K562 (cell line): ENCODE measurements around the gene ETS2. TPM values are rescaled to one million over a fixed set of nuclear protein-coding genes. Genes with fewer than 3 reads are reported as not detected.

Experiments used
- ESRRB ChIP-seq: fragments of 250-450 bp; sonication (Bioruptor Pico); IDR thresholded peaks from 2 replicates; pipeline ENCODE4 v1.5.0; 2020; ENCODE audit warnings: mild to moderate bottlenecking, moderate library complexity, borderline replicate concordance
- HDAC8 ChIP-seq: fragments of 450-650 bp; IDR thresholded peaks from 2 replicates; pipeline ENCODE4 v1.6.1; 2016; ENCODE audit warnings: mild to moderate bottlenecking, missing genetic modification characterization, moderate library complexity, missing compliant biosample characterization
- MCM3 ChIP-seq: fragments of 450-650 bp; IDR thresholded peaks from 2 replicates; pipeline ENCODE4 v1.6.1; 2016
- MTA1 ChIP-seq: fragments of 450-650 bp; IDR thresholded peaks from 2 replicates; pipeline ENCODE4 v1.6.1; 2017; ENCODE audit warnings: borderline replicate concordance
- MTA2 ChIP-seq: fragments of 450-650 bp; IDR thresholded peaks from 2 replicates; pipeline ENCODE4 v1.6.1; 2016; ENCODE audit warnings: low read depth
- NR2C2 ChIP-seq, 2 experiments: fragments of 200-800 bp in 1 of 2; sonication (Bioruptor generic) in 1 of 2; sonication (generic) in 1 of 2; formaldehyde crosslinking in 1 of 2; IDR thresholded peaks; 2 replicates each; pipeline versions ENCODE4 v1.6.1 to v1.8.0; 2016 to 2022; ENCODE audit warnings: mild to moderate bottlenecking in 1 of 2, missing compliant biosample characterization in 1 of 2, missing genetic modification characterization in 1 of 2, missing genetic modification reagents in 1 of 2
- RBM15 ChIP-seq: fragments of 200-400 bp; formaldehyde crosslinking; IDR thresholded peaks from 2 replicates; pipeline ENCODE4 v1.6.1; 2018; ENCODE audit warnings: mild to moderate bottlenecking, low read length, moderate library complexity; ENCODE audit not compliant: insufficient read depth
- ZNF121 ChIP-seq: sonication (generic); formaldehyde crosslinking; conservative IDR thresholded peaks from 2 replicates; pipeline ENCODE4 v1.8.0; 2022; ENCODE audit warnings: missing genetic modification reagents
- ZNF232 ChIP-seq: sonication (generic); formaldehyde crosslinking; IDR thresholded peaks from 2 replicates; pipeline ENCODE4 v1.8.0; 2022; ENCODE audit warnings: mild to moderate bottlenecking, missing genetic modification reagents
- ZNF408 ChIP-seq: fragments of 250-450 bp; sonication (Bioruptor Pico); IDR thresholded peaks from 2 replicates; pipeline ENCODE4 v1.4.0; 2020; ENCODE audit warnings: low read depth, mild to moderate bottlenecking, moderate library complexity
- polyA plus RNA-seq, 8 experiments: library from polyadenylated mRNA; depleted of rRNA in 4 of 8; stranded (reverse) in 5 of 8; unstranded in 3 of 8; fragments of >200 nt; fragmentation: Nextera tagmentation in 2 of 8; fragmentation: Illumina TruSeq in 1 of 8; extraction: Ambion mirVana in 2 of 8; extraction: Trizol in 1 of 8; gene quantifications; 2 replicates each; pipeline versions ENCODE4 v1.2.1 to v1.2.3, GENCODE V29; 2011 to 2014; ENCODE audit warnings: inconsistent platforms in 1 of 8, missing spikeins in 1 of 8
- total RNA-seq, 7 experiments: library from RNA; depleted of rRNA in 6 of 7; stranded (reverse); fragments of >200 nt in 6 of 7; fragmentation: Illumina TruSeq in 2 of 7; extraction: Trizol in 2 of 7; gene quantifications; 2 replicates each; pipeline versions ENCODE4 v1.2.1 to v1.2.3, GENCODE V29; 2011 to 2021; ENCODE audit warnings: low replicate concordance in 1 of 7
- TF ChIP-seq, protein P1 (sequence below): fragments of 450-650 bp; IDR thresholded peaks from 2 replicates; pipeline ENCODE4 v1.6.1; 2016; ENCODE audit warnings: mild to moderate bottlenecking, moderate library complexity
- TF ChIP-seq, protein P2 (sequence below): sonication (generic); formaldehyde crosslinking; IDR thresholded peaks from 2 replicates; pipeline ENCODE4 v1.8.1; 2022; ENCODE audit warnings: missing genetic modification reagents
- TF ChIP-seq, protein P3 (sequence below): IDR thresholded peaks from 2 replicates; pipeline ENCODE4 v1.6.1; 2011; ENCODE audit warnings: borderline replicate concordance, low read depth, mild to moderate bottlenecking, moderate library complexity, low read length; ENCODE audit not compliant: insufficient read depth, poor library complexity, severe bottlenecking

ETS2 gene
- total and polyA plus RNA-seq, 9 of the 15 experiments (the other 6 are each of a cell fraction or from before 2014, with no cell fraction given) = 1.7 to 24.4 (median 12.2) TPM

DNA sequence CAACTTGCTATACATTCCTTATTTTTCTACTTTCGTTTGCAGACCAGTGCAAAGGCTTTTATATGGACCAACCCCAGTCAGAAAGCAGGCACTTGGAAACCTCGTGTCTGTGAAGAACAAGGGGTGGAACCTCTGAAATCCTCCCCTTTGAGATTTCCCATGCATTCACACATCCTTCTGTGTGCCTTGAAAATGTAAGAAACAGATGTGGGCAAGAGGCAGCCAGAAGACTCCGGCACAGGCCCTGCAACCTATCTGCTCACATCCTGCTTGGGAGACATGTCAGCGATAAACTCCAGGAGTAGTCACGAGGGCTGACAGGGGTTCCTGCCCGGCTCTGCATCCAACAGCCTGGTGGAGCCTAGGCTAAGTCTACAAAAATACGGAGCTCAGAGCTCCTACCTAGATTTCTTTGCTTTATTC is 42.5 kb downstream of the ETS2 start (continued):
- no peak for TF ChIP-seq MTA1
- no peak for TF ChIP-seq ESRRB (CRISPR knock-in tag)
- no peak for TF ChIP-seq MCM3
- no peak for TF ChIP-seq MTA2
- TF ChIP-seq ZNF121 (CRISPR knock-in tag) = no peak
- TF ChIP-seq NR2C2 (CRISPR knock-in tag; IDR thresholded peaks at IDR 0.05) = no peak
- TF ChIP-seq NR2C2 (tag; IDR thresholded peaks at IDR 0.05) = no peak
- no peak for TF ChIP-seq ZNF408
- TF ChIP-seq ZNF232 (CRISPR knock-in tag) = no peak
- TF ChIP-seq HDAC8 (tag) = 0 out of 2 replicates have a peak, but pooled peaks have one; percentile 20
- TF ChIP-seq, protein P1, sequence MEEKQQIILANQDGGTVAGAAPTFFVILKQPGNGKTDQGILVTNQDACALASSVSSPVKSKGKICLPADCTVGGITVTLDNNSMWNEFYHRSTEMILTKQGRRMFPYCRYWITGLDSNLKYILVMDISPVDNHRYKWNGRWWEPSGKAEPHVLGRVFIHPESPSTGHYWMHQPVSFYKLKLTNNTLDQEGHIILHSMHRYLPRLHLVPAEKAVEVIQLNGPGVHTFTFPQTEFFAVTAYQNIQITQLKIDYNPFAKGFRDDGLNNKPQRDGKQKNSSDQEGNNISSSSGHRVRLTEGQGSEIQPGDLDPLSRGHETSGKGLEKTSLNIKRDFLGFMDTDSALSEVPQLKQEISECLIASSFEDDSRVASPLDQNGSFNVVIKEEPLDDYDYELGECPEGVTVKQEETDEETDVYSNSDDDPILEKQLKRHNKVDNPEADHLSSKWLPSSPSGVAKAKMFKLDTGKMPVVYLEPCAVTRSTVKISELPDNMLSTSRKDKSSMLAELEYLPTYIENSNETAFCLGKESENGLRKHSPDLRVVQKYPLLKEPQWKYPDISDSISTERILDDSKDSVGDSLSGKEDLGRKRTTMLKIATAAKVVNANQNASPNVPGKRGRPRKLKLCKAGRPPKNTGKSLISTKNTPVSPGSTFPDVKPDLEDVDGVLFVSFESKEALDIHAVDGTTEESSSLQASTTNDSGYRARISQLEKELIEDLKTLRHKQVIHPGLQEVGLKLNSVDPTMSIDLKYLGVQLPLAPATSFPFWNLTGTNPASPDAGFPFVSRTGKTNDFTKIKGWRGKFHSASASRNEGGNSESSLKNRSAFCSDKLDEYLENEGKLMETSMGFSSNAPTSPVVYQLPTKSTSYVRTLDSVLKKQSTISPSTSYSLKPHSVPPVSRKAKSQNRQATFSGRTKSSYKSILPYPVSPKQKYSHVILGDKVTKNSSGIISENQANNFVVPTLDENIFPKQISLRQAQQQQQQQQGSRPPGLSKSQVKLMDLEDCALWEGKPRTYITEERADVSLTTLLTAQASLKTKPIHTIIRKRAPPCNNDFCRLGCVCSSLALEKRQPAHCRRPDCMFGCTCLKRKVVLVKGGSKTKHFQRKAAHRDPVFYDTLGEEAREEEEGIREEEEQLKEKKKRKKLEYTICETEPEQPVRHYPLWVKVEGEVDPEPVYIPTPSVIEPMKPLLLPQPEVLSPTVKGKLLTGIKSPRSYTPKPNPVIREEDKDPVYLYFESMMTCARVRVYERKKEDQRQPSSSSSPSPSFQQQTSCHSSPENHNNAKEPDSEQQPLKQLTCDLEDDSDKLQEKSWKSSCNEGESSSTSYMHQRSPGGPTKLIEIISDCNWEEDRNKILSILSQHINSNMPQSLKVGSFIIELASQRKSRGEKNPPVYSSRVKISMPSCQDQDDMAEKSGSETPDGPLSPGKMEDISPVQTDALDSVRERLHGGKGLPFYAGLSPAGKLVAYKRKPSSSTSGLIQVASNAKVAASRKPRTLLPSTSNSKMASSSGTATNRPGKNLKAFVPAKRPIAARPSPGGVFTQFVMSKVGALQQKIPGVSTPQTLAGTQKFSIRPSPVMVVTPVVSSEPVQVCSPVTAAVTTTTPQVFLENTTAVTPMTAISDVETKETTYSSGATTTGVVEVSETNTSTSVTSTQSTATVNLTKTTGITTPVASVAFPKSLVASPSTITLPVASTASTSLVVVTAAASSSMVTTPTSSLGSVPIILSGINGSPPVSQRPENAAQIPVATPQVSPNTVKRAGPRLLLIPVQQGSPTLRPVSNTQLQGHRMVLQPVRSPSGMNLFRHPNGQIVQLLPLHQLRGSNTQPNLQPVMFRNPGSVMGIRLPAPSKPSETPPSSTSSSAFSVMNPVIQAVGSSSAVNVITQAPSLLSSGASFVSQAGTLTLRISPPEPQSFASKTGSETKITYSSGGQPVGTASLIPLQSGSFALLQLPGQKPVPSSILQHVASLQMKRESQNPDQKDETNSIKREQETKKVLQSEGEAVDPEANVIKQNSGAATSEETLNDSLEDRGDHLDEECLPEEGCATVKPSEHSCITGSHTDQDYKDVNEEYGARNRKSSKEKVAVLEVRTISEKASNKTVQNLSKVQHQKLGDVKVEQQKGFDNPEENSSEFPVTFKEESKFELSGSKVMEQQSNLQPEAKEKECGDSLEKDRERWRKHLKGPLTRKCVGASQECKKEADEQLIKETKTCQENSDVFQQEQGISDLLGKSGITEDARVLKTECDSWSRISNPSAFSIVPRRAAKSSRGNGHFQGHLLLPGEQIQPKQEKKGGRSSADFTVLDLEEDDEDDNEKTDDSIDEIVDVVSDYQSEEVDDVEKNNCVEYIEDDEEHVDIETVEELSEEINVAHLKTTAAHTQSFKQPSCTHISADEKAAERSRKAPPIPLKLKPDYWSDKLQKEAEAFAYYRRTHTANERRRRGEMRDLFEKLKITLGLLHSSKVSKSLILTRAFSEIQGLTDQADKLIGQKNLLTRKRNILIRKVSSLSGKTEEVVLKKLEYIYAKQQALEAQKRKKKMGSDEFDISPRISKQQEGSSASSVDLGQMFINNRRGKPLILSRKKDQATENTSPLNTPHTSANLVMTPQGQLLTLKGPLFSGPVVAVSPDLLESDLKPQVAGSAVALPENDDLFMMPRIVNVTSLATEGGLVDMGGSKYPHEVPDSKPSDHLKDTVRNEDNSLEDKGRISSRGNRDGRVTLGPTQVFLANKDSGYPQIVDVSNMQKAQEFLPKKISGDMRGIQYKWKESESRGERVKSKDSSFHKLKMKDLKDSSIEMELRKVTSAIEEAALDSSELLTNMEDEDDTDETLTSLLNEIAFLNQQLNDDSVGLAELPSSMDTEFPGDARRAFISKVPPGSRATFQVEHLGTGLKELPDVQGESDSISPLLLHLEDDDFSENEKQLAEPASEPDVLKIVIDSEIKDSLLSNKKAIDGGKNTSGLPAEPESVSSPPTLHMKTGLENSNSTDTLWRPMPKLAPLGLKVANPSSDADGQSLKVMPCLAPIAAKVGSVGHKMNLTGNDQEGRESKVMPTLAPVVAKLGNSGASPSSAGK = peak; percentile 87
- TF ChIP-seq, protein P2, sequence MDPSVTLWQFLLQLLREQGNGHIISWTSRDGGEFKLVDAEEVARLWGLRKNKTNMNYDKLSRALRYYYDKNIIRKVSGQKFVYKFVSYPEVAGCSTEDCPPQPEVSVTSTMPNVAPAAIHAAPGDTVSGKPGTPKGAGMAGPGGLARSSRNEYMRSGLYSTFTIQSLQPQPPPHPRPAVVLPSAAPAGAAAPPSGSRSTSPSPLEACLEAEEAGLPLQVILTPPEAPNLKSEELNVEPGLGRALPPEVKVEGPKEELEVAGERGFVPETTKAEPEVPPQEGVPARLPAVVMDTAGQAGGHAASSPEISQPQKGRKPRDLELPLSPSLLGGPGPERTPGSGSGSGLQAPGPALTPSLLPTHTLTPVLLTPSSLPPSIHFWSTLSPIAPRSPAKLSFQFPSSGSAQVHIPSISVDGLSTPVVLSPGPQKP (CRISPR knock-in tag) = no peak
- TF ChIP-seq, protein P3, sequence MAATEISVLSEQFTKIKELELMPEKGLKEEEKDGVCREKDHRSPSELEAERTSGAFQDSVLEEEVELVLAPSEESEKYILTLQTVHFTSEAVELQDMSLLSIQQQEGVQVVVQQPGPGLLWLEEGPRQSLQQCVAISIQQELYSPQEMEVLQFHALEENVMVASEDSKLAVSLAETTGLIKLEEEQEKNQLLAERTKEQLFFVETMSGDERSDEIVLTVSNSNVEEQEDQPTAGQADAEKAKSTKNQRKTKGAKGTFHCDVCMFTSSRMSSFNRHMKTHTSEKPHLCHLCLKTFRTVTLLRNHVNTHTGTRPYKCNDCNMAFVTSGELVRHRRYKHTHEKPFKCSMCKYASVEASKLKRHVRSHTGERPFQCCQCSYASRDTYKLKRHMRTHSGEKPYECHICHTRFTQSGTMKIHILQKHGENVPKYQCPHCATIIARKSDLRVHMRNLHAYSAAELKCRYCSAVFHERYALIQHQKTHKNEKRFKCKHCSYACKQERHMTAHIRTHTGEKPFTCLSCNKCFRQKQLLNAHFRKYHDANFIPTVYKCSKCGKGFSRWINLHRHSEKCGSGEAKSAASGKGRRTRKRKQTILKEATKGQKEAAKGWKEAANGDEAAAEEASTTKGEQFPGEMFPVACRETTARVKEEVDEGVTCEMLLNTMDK = no peak
- TF ChIP-seq RBM15 = no peak
